GM21723 (cell line): ENCODE results near the gene NINJ2.
"Not testable (repeated sequence)": the region's sequence is repeated elsewhere in the genome, so short reads cannot be mapped to it uniquely, and the experiment has no call there.

Experiments used
- ATAC-seq: cut with Tn5 transposase; IDR thresholded peaks from one replicate; pipeline ENCODE4 v1.9.1; 2021; ENCODE audit warnings: mild to moderate bottlenecking, moderate library complexity; ENCODE audit not compliant: unreplicated experiment

Gene NINJ2

DNA sequence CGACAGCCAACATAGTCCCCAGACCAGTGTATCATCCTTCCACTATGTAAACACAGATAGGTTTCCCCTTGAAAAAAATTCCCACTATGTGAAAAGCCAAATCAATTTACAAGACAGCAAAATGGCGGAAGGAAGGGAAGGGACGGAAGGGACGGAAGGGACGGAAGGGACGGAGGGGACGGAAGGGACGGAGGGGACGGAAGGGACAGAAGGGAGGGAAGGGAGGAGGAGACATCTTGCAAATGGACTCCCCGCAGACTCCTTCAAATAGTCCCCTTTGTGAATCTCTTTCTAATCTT is 75.3 kb downstream of the NINJ2 start:
- ATAC-seq, result no peak

DNA sequence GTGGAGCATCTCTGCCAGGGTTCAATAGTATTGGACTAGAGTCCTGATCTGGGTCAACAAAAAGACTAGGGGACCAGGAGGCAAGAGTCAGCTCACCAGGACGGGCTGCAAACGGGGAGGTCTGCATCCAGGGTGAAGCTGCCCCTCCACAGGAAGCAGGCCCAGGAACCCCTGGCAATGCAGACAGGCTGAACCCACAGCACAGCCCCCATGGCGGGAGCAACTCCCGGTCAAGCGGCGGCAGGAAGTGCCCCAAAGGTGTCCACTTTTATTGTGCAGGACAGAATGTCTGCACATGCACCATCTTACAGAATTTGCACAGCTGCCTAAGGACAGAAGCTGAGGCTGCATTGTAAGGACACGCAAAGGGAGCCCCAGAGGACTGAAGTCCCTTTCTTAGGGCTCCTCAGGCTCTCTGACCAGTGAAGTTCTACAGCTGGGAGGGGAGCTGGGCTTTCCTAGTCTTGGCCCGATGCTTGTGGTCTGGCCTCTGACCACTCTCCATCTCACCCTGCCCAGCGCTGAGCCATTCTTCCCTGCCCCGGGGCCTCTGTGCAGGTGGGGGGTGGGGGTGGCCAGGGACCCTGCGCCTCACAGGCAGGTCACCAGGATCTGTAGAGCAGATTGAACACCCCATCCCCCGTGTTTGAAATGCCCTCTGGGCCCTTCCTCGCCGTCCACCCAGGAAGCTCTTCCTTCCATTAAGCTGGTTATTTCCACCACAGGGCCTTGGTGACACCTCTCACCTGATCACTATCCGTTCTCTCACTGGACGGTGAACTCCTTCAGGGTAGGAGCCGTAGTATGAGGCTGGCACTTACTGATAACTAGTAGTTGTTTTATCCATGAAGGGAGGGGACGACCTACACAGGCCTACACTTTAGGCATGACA is 75.9 kb downstream of the NINJ2 start:
- no peak for ATAC-seq

- ATAC-seq, result no peak
Measured at GRCh38 chr12:586318-587071, 76.8 kb downstream of the NINJ2 start.

DNA sequence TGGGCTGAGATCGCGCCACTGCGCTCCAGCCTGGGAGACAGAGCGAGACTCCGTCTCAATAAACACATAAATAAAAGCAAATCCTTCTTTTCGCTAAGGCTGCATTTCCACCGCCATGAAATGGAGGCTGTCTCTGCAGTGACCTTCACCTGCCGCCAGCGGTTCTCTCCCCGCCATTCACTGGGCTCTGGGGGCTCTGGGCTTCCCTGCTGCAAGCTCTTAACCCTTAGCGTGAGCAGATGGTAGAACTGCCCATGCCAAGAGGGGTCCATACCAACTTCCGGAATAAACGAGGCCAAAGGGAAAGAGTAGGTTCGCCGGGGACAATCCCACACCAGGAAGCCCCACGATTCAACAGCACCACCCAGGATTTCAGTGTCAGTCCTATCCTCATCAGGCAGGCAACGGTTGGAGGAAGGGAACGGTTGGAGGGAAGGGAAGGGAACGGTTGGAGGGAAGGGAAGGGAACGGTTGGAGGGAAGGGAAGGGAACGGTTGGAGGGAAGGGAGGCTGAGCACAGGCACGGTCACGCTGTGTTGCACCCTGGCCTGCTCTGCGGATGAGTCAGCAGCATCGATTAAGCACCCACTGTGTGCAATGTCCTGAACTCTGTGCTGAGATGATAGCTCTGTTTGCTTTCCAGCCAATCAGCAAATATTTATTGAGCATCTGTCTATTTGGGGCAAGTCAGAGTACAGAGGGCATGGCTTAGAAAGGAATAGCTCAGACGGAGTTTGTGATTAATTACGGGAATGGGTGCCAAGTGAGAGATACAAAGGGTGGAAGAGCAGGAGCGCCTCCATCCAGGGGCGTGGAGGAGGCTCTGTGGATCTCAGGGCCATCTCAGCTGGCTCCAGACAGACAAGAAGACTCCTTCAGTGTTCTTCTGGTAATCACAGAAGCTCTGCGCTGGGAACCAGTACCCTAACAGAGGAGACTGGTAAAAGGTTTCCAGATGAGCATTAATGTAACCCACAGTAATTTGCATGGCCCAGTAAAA is 77.9 kb downstream of the NINJ2 start:
- no peak for ATAC-seq

- no peak for ATAC-seq
Measured at GRCh38 chr12:583251-583869, 79.9 kb downstream of the NINJ2 start.

GRCh38 chr12:581746-582145 is 81.5 kb downstream of the NINJ2 start:
- no peak for ATAC-seq

- no peak for ATAC-seq
Measured at GRCh38 chr12:581321-581720, 81.9 kb downstream of the NINJ2 start.

DNA sequence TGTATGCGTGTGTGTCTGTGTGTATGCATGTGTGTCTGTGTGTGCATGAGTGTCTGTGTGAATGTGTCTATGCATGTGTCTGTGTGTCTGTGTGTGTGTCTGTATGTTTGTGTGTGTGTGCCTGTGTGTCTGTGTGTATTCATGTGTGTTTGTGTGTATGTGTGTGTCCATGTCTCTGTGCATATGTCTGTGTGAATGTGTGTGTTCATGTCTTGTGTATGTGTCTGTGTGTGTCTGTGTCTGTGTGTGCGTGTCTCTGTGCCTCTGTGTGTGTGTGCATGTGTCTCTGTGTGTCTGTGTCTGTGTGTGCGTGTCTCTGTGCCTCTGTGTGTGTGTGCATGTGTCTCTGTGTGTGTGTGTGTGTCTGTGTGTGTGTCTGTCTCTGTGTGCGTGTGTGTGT is 82.4 kb downstream of the NINJ2 start:
- no peak for ATAC-seq

DNA sequence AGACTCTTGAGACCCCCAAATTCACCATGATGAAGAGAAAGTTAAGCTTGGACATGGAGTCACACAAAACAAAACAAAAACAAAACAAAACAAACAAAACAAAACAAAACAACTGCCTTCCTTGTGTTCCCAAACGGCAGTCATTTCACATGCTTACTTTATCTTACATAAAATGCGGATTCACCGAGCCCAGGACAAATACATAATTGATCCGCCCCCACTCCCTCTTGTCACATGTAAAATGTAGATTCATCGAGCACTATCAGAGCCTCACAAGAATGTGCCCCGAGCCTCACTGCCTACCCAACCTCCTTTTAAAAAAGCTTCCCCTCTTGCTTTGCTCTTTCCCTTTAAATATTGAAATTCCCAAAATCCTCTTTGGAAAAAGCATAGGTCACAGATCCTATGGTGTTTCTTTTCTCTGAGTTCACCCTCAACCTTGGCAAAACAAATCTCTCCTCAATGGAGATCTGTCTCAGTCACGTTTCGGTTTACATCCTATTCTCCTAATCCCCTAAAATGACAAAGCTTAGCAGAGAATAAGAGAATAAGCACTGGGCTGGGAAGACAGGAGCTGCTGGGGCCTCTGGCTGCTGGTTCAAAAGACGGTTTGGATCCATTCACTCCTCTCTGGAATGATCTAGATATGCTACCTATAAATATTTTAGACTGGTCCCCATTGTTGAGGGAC is 83.7 kb downstream of the NINJ2 start:
- ATAC-seq, result no peak

DNA sequence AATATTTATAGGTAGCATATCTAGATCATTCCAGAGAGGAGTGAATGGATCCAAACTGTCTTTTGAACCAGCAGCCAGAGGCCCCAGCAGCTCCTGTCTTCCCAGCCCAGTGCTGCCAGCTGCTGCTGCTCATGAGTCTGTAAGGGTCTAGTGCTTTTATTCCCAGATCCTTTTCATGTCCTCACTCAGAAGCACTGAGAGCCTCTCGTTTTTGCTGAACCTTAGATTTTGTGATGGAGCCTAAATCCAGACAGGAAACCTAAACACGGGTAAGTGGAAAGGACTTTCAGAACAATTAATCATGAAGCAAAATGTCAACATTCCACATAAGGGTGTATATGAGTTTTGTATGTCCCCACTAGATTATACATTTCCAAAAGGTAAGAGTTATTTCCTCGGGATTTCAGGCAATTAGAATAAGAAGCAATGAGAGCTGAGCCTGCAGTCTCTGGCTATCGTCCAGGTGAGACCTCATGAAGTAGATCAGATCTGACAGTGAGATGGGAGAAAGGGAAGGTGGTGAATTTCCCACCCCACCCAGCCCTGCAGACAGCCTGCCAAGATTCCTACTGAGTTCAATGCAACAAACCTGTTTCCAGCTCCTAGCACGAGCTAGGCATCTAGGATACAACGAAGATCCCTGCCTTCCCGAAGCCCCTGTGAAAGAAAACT is 84.4 kb downstream of the NINJ2 start:
- ATAC-seq, result no peak

DNA sequence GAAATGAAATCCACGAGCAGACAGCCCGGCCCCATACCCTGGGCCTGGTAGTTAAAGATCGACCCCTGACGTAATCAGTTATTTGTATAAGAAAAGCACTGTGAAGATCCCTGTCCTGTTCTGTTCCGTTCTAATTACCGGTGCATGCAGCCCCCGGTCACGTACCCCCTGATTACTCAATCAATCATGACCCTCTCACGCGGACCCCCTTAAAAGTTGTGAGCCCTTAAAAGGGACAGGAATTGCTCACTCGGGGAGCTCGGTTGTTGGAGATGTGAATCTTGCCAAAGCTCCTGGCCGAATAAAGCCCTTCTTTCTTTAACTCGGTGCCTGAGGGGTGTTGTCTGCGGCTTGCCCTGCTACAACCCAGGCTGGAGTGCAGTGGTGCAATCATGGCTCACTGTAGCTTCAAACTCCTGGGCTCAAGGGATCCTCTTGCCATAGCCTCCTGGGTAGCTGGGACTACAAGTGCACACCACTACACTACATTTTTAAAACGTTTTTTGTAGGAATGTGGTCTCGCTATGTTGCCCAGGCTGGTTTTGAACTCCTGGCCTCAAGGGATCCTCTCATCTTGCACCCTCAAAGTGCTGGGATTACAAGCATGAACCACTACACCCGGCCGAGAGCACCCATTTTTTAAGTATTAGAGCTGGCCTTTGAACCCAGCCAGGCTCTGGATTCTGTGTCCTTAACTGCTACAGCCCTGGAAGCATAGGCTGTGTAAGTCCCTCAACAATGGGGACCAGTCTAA is 85.1 kb downstream of the NINJ2 start:
- ATAC-seq, result not testable (repeated sequence)

- ATAC-seq, result no peak
Measured at GRCh38 chr12:576615-577110, 86.6 kb downstream of the NINJ2 start.

DNA sequence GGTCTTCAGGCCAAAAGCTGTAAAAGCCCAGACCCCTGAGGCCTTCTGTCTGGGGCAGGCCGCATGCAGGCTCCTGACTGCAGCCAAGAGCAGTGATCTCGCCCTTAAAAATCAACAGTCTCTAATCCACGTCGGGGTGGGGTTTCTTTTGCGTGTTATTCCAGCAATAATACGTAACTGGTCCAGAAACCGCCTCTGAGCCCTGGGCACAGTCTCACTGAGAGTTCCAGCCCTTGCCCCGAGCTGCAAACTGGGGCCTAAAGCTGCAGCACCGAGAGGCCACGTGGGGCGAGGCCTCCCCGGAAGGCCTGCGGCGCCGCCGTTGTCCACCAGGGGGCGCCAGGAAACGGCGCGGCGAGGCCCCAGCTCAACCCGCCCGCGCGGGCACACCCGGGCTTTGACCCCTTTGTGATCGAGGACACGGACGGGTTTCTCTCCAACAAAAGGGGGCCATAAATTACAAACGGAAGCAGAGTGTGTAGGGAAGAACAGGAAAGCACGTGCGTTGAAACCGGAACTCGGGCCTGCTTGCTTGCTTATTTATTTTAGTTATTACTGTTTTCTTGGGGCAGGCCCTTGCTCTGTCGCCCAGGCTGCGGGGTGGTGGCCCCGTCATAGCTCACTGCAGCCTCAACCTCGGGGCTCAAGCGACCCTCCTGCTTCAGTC is 87.2 kb downstream of the NINJ2 start:
- ATAC-seq, result peak; percentile 78

DNA sequence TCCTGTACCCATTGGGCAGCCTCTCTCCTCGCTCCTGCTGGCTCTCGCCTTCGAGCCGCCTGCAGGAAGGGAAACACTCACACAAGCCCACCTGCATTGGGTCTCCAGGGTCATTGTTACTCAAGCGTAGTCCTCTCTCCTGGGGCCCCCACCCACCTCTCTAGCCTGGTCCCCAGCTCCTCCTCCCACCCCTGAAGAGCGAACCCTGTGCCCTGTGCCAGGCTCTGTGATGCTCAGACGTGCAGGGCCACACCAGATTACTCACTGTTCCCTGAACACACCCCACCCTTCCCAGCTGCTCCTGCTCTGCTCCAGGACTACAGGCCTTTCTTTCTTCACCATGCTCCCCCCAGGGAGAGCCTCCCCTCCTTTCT is 88.1 kb downstream of the NINJ2 start:
- no peak for ATAC-seq

GRCh38 chr12:574475-575128 is 88.6 kb downstream of the NINJ2 start:
- no peak for ATAC-seq

GRCh38 chr12:573232-573631 is 90.0 kb downstream of the NINJ2 start:
- no peak for ATAC-seq

DNA sequence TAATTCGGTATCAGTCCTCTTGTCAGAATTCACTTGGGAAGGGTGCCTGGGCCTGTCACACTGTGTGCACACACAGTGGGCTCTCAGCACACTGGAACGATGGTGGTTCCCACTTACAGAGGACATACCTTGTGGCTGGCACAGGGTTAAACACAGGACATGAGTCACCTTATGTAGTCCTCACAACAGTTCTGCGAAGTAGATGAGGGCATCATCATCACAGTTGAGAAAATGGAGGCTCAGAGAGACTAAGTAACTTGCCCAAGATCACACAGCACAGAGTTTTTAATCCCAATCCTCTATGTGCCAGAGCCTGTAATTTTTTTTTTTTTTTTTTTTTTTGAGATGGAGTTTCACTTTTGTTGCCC is 90.7 kb downstream of the NINJ2 start:
- no peak for ATAC-seq
